Urothelium cell line (cell line): ENCODE data around the gene MED25.
A peak's percentile ranks its signal among the peaks of the same experiment; 100 is the strongest.

Experiments
- DNase-seq: peaks from one replicate; pipeline ENCODE4 v3.0.0; 2011; ENCODE audit warnings: low spot score, mixed read lengths
- FAIRE-seq: peaks from 2 replicates; lab custom pipeline; 2011; peaks lifted over from hg19 to GRCh38; lab: Jason Lieb, UNC

MED25 gene

GRCh38 chr19:49871349-49871985 is 53.4 kb downstream of the MED25 start:
- FAIRE-seq (no peak), DNase-seq (no peak)

GRCh38 chr19:49872245-49873128 is 54.4 kb downstream of the MED25 start:
- FAIRE-seq: no peak
- no peak for DNase-seq

- DNase-seq: no peak
- no peak for FAIRE-seq
Measured at GRCh38 chr19:49873129-49873521, 55.0 kb downstream of the MED25 start.

- DNase-seq (no peak), FAIRE-seq (no peak)
Measured at GRCh38 chr19:49873834-49874233, 55.7 kb downstream of the MED25 start.

- no peak for DNase-seq
- no peak for FAIRE-seq
Measured at GRCh38 chr19:49874503-49875157, 56.5 kb downstream of the MED25 start.

- no peak for FAIRE-seq
- DNase-seq: no peak
Measured at GRCh38 chr19:49875177-49875576, 57.1 kb downstream of the MED25 start.

- FAIRE-seq: no peak
- DNase-seq: peak; percentile 56
Measured at GRCh38 chr19:49875857-49876421, 57.9 kb downstream of the MED25 start.

GRCh38 chr19:49876422-49877019 is 58.4 kb downstream of the MED25 start:
- peak; percentile 86 for DNase-seq
- FAIRE-seq: peak; percentile 92

- peak; percentile 97 for DNase-seq
- FAIRE-seq: peak; percentile 96
Measured at GRCh38 chr19:49877020-49877878, 59.2 kb downstream of the MED25 start, which contains the start of the genes AKT1S1 and TBC1D17. Gene AKT1S1 (minus strand): TSS chr19:49877355. CDS start chr19:49873295, 4,060 bp downstream. Gene TBC1D17 (plus strand): TSS chr19:49877702. CDS start chr19:49877724, 22 bp downstream.

- DNase-seq (peak; percentile 98), FAIRE-seq (no peak)
Measured at GRCh38 chr19:49877879-49878743, 60.0 kb downstream of the MED25 start.

GRCh38 chr19:49878744-49879070 is 60.6 kb downstream of the MED25 start:
- no peak for DNase-seq
- no peak for FAIRE-seq

GRCh38 chr19:49879243-49879963 is 61.3 kb downstream of the MED25 start:
- FAIRE-seq: no peak

GRCh38 chr19:49880162-49880869 is 62.2 kb downstream of the MED25 start:
- FAIRE-seq (no peak), DNase-seq (no peak)

More at GRCh38 chr19:49879243-49879963, 61.3 kb downstream of the MED25 start:
- no peak for DNase-seq

- DNase-seq: no peak
- FAIRE-seq: no peak
Measured at GRCh38 chr19:49881186-49881585, 63.1 kb downstream of the MED25 start.

GRCh38 chr19:49881672-49882394 is 63.7 kb downstream of the MED25 start:
- no peak for DNase-seq
- FAIRE-seq: no peak

GRCh38 chr19:49882643-49883042 is 64.6 kb downstream of the MED25 start:
- FAIRE-seq (no peak), DNase-seq (no peak)

GRCh38 chr19:49883094-49883493 is 65.0 kb downstream of the MED25 start:
- DNase-seq (no peak), FAIRE-seq (no peak)
